Measurements from ENCODE around the gene NFYC. TPM values are rescaled to one million over a fixed set of nuclear protein-coding genes. Genes with fewer than 3 reads are reported as not detected.

NFYC gene
- total and polyA plus RNA-seq, 2 experiments from 2014 or later: 36.2 to 42.7 TPM

- no peak for DNase-seq (ENCODE audit: low spot score)
- Histone ChIP-seq H3K4me1 (ENCODE audit: insufficient read depth) (peaks cover 34% of the 10 kb centered on the region), H3K4me3 (no peak overlapping the region), H3K9me2 (ENCODE audit: insufficient read depth) (no peaks in the 10 kb centered on the region), H3K79me2 (replicated peaks; ENCODE audit: insufficient read depth) (no peaks in the 10 kb centered on the region), H2AFZ (no peak overlapping the region), H3K36me3 (ENCODE audit: insufficient read depth) (no peaks in the 10 kb centered on the region), H4K20me1 (replicated peaks; ENCODE audit: insufficient read depth) (no peaks in the 10 kb centered on the region), H3K4me2 (no peak overlapping the region), H3K27ac (ENCODE audit: low read depth) (no peak overlapping the region), H3K27me3 (ENCODE audit: insufficient read depth) (no peaks in the 10 kb centered on the region), H3F3A (replicated peaks; ENCODE audit: low read depth) (no peaks in the 10 kb centered on the region)
- TF ChIP-seq, protein P1, sequence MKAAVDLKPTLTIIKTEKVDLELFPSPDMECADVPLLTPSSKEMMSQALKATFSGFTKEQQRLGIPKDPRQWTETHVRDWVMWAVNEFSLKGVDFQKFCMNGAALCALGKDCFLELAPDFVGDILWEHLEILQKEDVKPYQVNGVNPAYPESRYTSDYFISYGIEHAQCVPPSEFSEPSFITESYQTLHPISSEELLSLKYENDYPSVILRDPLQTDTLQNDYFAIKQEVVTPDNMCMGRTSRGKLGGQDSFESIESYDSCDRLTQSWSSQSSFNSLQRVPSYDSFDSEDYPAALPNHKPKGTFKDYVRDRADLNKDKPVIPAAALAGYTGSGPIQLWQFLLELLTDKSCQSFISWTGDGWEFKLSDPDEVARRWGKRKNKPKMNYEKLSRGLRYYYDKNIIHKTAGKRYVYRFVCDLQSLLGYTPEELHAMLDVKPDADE (IDR thresholded peaks at IDR 0.05): no peak
- TF ChIP-seq STAT1 (IDR thresholded peaks at IDR 0.05; ENCODE audit: unreplicated experiment): no peak
- no peak for TF ChIP-seq ZNF114 (CRISPR knock-in tag; IDR thresholded peaks at IDR 0.05)
- no peak for TF ChIP-seq EZH2phosphoT487 (IDR thresholded peaks at IDR 0.05; ENCODE audit: unreplicated experiment)
- TF ChIP-seq EZH2 (IDR thresholded peaks at IDR 0.05; ENCODE audit: low read depth, unreplicated experiment): no peak
- TF ChIP-seq CREB1 (CRISPR knock-in tag; IDR thresholded peaks at IDR 0.05; ENCODE audit: low read depth): no peak
- TF ChIP-seq, protein P2, sequence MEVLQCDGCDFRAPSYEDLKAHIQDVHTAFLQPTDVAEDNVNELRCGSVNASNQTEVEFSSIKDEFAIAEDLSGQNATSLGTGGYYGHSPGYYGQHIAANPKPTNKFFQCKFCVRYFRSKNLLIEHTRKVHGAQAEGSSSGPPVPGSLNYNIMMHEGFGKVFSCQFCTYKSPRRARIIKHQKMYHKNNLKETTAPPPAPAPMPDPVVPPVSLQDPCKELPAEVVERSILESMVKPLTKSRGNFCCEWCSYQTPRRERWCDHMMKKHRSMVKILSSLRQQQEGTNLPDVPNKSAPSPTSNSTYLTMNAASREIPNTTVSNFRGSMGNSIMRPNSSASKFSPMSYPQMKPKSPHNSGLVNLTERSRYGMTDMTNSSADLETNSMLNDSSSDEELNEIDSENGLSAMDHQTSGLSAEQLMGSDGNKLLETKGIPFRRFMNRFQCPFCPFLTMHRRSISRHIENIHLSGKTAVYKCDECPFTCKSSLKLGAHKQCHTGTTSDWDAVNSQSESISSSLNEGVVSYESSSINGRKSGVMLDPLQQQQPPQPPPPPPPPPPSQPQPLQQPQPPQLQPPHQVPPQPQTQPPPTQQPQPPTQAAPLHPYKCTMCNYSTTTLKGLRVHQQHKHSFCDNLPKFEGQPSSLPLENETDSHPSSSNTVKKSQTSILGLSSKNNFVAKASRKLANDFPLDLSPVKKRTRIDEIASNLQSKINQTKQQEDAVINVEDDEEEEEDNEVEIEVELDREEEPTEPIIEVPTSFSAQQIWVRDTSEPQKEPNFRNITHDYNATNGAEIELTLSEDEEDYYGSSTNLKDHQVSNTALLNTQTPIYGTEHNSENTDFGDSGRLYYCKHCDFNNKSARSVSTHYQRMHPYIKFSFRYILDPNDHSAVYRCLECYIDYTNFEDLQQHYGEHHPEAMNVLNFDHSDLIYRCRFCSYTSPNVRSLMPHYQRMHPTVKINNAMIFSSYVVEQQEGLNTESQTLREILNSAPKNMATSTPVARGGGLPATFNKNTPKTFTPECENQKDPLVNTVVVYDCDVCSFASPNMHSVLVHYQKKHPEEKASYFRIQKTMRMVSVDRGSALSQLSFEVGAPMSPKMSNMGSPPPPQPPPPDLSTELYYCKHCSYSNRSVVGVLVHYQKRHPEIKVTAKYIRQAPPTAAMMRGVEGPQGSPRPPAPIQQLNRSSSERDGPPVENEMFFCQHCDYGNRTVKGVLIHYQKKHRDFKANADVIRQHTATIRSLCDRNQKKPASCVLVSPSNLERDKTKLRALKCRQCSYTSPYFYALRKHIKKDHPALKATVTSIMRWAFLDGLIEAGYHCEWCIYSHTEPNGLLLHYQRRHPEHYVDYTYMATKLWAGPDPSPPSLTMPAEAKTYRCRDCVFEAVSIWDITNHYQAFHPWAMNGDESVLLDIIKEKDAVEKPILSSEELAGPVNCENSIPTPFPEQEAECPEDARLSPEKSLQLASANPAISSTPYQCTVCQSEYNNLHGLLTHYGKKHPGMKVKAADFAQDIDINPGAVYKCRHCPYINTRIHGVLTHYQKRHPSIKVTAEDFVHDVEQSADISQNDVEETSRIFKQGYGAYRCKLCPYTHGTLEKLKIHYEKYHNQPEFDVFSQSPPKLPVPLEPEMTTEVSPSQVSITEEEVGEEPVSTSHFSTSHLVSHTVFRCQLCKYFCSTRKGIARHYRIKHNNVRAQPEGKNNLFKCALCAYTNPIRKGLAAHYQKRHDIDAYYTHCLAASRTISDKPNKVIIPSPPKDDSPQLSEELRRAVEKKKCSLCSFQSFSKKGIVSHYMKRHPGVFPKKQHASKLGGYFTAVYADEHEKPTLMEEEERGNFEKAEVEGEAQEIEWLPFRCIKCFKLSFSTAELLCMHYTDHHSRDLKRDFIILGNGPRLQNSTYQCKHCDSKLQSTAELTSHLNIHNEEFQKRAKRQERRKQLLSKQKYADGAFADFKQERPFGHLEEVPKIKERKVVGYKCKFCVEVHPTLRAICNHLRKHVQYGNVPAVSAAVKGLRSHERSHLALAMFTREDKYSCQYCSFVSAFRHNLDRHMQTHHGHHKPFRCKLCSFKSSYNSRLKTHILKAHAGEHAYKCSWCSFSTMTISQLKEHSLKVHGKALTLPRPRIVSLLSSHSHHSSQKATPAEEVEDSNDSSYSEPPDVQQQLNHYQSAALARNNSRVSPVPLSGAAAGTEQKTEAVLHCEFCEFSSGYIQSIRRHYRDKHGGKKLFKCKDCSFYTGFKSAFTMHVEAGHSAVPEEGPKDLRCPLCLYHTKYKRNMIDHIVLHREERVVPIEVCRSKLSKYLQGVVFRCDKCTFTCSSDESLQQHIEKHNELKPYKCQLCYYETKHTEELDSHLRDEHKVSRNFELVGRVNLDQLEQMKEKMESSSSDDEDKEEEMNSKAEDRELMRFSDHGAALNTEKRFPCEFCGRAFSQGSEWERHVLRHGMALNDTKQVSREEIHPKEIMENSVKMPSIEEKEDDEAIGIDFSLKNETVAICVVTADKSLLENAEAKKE (CRISPR knock-in tag; IDR thresholded peaks at IDR 0.05): no peak
- no peak for TF ChIP-seq CTCF (conservative IDR thresholded peaks at IDR 0.05; ENCODE audit: low read depth in 2 of 2)
- Mint-ChIP-seq H3K4me1 (peaks cover 31% of the 10 kb centered on the region), H3K9me3 (no peaks in the 10 kb centered on the region), H3K4me3 (no peak overlapping the region), H3K36me3 (ENCODE audit: low read depth) (peaks cover 5% of the 10 kb centered on the region; the same call in 1 of the 3 replicates), H3K27ac (no peak overlapping the region), H3K27me3 (ENCODE audit: insufficient read depth, low read depth, poor library complexity) (peaks cover 8% of the 10 kb centered on the region)
- ATAC-seq: no peak
These were observed 32.5 kb upstream of the NFYC start for GRCh38 chr1:40658751-40659648.

All from GM23338 (cell line).